HG02588 (cell line): ENCODE measurements around the gene TSC22D4.
"Not testable (repeated sequence)": the region's sequence is repeated elsewhere in the genome, so short reads cannot be mapped to it uniquely, and the experiment has no call there.

Source experiments
- ATAC-seq: cut with Tn5 transposase; IDR thresholded peaks from one replicate; pipeline ENCODE4 v1.9.1; 2021; ENCODE audit warnings: mild to moderate bottlenecking, moderate library complexity; ENCODE audit not compliant: unreplicated experiment

The TSC22D4 gene

GRCh38 chr7:100476101-100476780 lies 2.8 kb downstream of the TSC22D4 start:
- ATAC-seq = no peak

DNA sequence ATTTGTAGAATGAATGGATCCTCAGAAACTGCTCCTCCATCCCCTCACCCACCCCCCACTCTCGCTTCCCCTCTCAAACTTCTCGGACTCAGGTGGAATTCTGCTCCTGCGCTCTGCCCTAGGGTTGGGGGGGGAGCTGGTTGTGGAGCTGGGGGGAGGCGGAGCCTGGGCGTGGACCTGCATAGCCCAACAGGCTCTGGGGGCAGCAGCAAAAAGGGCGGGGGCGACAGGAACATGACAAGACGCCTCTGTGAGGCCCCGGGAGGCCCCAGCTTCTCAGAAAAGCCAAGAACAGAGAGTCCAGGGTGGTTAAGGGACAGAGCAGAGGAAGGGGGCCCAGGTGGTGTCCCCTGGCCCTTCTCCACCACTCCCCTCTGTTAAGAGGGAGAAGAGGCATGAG lies 3.5 kb downstream of the TSC22D4 start:
- ATAC-seq = no peak

- ATAC-seq = no peak
Observed at GRCh38 chr7:100472854-100473499, 6.0 kb downstream of the TSC22D4 start.

DNA sequence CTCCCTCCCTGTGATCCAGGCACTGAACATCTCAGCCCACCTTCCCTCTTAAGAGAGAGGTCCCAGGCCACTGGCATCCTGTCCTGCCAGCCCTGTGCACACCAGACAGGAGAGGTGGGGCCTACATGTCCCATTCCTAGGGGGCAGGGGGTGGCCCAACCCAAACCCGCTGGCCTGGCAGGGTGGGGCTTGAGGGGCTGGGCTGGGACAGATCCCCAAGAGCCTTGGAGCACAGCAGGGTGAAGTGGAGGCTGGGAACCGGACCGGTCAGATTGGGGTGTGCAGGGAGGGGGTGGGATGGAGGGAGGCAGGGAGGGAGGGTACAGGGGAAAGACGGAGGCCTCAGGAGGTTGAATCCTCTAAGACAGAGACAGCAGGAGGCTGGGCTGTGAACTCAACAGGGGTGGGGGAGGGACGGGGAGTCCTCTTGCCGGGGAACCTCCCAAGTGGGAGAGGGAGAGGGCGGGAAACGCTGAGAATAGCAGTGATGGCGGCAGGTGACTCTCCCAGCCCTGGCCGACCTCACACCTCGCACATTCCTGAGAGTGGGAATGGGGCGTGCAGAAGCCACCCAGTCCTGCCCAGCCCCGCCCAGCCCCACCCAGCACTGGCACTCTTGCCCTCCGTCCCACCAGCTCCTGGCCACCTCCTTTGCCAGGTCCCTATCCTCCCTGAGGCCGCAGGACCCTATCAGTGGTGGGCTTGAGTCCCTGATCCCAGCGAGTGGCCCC lies 6.7 kb downstream of the TSC22D4 start:
- no peak for ATAC-seq

DNA sequence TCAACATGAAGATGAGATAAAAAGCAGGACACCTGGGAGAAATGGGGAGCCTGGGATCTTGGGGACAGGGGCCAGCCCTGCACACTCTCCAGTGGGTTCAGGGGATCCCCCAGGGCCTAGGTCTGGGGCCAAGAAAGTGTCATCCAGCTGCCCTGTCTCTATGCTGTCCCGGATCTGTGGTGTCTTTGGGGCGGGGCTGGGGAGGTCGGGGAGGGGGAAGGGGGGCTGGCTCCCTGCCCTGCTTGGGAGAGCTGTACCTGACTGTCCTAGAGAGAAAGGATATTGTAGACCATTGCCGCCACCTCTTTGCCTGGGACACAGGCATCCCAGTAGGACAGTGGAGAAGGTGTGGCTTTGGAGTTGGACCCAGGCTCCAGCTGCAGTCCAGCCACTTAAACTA lies 8.0 kb downstream of the TSC22D4 start:
- ATAC-seq = no peak

- no peak for ATAC-seq
Observed at GRCh38 chr7:100469227-100470044, 9.6 kb downstream of the TSC22D4 start.

GRCh38 chr7:100467638-100468373 lies 11.2 kb downstream of the TSC22D4 start:
- ATAC-seq = no peak

- ATAC-seq = no peak
Observed at GRCh38 chr7:100466653-100467605, 12.1 kb downstream of the TSC22D4 start.

DNA sequence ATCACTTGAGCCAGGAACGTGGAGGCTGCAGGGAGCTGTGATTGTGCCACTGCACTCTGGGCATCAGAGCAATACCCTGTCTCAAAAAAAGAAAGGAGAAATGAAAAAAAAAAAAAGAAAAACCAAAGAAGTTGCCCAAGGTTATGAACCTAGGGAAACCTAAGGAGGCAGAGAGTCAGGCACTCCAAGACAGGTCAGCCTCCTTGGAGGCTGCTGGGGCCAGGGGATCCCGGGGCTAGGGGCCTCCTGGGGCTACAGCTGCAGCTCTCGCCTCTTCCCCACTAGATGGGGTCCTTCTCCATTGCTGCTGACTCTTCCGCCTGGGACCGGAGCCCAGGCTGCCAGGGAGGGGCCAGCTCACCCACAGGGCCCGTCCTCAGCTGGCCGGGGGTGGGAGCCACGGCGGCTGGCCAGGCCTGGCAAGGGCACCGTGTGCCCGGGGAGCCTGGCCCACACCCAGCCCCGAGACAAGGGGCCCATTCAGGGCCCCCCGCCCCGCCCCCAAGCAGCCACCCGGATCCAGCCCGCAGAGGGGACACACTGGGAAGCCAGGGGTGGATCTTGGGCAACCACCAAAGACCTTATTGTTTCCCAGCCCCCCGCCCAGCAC lies 13.2 kb downstream of the TSC22D4 start:
- no peak for ATAC-seq

GRCh38 chr7:100465299-100465698 lies 13.7 kb downstream of the TSC22D4 start:
- ATAC-seq = no peak

- no peak for ATAC-seq
Observed at GRCh38 chr7:100464791-100465190, 14.2 kb downstream of the TSC22D4 start.

DNA sequence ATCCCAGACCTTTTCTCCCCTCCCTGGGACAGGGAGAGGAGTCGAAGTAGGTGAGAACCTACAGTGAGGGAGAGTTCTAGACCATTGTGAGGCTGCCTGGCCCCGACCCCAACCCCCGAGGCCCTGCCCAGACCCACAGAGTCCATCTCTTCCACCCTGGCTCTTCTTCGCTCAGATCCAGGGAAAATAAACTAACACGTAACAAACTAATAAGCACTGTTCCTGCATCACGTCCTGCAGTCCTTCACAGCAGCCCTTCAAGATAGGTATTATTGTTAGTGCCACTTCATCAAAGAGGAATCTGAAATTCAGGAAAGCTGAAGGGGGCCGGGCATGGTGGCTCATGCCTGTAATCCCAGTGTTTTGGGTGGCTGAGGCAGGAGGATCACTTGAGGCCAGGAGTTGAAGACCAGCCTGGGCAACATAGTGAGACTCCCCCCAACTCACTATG lies 14.8 kb downstream of the TSC22D4 start, which contains the start of gene SPACDR:
Gene SPACDR (minus strand): TSS at position 51 of the 451 bp plus-strand sequence. CDS start 235 bp downstream, outside the sequence.
- no peak for ATAC-seq

- no peak for ATAC-seq
Observed at GRCh38 chr7:100457033-100457432, 22.0 kb downstream of the TSC22D4 start.

- ATAC-seq = no peak
Observed at GRCh38 chr7:100456562-100456961, 22.5 kb downstream of the TSC22D4 start.

GRCh38 chr7:100455206-100455605 lies 23.8 kb downstream of the TSC22D4 start:
- ATAC-seq = no peak

DNA sequence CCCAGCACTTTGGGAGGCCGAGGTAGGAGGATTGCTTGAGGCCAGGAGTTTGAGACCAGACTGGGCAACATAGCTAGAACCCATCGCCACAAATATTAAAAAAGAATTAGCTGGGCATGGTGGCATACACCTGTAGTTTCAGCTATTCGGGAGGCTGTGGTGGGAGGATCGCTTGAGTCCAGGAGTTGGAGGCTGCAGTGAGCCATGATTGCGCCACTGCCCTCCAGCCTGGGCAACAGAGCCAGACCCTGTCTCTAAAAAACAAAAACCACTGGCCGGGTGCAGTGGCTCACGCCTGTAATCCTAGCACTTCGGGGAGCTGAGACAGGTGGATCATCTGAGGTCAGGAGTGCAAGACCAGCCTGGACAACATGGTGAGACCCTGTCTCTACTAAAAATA lies 25.2 kb downstream of the TSC22D4 start:
- ATAC-seq = not testable (repeated sequence)

DNA sequence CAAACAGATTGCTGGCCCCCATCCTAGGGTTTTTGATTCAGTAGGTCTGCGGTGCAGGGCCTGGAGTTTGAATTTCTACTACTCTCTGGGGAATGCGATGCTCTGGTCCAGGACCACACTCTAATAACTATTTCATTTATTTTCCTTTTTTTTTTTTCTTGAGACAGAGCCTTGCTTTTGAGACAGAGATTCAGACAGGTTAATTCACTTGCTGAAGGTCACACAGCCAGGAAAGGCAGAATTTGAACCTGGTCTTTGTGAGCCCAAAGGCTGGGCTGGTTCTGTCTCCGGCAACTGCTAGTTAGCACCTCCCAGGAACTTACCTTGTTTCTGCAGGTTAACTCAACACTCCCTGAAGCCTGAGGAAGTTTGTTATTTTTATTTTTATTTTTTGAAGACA lies 26.5 kb downstream of the TSC22D4 start:
- no peak for ATAC-seq

- ATAC-seq = no peak
Observed at GRCh38 chr7:100449190-100449795, 29.7 kb downstream of the TSC22D4 start.
